T-helper 1 cell (primary cell): ENCODE measurements around the gene VDAC1.
"Not testable (repeated sequence)": the region's sequence is repeated elsewhere in the genome, so short reads cannot be mapped to it uniquely, and the experiment has no call there.

ENCODE experiments used
- DNase-seq, 5 donors: peaks; one replicate each; pipeline ENCODE4 v3.0.0-alpha.2; 2012 to 2020

VDAC1 gene

DNA sequence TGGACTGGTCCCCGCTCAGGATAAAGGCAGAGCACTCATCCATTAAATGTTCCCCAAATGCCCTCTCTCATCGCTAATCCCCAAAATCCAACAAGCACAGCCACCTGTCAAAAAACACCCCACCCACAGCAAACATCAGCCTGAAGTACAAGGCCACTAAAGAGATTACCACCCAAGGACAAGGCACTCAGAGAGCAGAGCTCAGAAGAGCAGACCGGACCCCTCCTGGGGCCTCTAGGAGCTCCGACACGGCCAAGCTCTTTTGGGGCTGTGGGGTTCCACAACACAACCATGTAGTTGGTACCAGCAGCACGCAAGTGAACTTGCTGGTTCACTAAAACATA lies 9.8 kb downstream of the VDAC1 start:
- no peak for DNase-seq

DNA sequence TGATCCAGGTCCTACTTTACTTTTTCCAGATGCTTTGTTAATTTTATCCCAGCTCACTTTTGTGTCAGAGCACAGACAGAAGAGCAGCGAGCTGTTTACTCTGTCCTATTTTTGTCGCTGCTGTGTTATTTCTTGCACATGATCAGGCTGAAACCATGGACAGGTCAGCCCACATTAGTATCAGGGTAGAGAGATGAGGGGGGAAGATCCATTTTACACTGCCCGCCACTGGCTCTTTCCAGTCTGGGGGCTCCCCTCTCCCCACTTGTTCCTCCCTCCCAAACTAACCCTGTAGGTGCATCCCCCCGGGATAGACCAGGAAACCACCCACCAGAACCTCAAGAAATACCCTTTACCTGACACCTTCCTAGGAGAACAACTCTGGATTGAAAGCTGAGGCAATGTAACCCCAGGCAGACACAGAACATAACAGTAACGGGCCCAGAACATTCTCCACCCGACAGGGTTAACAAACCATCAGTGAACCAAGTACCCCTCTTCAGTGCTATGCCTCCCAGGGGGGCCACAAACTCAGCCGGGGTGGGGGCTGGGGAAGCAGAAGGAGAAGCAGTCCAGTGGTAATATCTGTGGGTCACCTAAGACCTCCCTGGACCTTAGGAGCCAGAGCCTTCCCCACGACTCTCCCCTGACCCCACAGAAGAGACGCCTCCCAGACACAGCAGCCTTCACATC lies 10.3 kb downstream of the VDAC1 start:
- DNase-seq, result no peak

DNA sequence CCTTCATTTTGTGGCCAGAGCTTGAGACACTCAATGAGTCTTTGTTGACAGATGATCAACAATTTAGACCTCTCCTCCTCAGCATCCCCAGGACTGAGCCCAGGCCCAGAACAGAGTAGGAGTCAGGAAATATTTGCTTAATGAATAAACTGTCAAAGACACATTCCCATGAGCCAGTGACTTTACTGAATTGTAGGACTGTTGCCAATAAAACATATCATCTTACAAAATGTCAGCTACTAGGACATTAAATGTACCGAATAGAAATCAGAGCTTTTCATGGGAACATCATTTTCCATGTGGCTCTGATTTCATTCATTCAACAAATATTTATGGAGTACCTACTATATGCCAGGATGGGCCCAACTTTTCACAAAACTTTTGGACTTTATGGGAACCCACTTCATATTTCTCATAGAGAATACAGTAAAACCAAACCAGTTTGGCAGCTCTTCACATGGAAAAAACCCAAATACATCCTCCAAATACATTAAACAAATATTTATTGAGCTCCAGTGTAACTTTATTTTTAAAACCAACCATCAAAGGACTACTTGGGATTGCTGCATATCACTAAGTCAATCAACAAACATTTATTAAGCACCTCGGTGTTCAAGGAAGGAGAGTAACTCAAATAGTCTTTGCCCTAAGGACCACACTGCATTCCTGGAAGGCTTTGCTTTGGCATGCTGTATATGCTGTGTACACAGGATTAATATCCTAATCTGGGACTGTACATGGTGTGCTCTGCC lies 11.4 kb downstream of the VDAC1 start:
- DNase-seq, result no peak

DNA sequence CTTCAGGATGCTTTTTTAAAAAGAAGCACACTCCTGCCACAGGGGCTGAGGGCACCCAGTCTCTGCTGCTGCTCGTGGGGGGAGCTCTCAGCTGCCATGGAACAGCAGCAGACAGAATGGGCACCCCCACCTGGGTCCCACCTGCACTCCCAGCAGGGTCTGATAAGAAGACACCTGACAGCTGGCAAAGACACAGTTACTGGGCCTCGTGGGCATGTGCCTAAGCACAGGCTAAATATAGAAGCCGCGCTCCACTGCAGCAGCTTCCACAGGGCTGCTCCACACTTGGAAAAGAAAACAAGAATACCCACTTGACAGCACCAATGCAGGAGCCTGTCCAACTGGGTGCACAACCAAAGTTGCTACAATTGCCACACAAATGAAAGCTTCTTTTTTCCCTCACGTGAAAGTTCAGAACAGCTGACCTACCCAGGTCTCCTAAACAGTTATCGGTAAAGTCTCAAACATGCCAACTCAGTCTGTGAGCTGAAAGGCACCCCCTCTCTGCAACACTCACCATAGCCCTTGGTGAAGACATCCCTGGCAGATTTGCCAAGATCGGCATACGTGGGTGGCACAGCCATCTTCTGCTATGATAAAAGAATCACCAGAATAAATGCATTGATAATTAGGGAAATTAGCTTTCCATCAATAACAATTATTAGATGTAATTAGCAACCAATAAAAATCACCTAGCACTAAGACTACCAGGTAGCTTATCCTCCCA lies 12.2 kb downstream of the VDAC1 start:
- DNase-seq, result no peak

DNA sequence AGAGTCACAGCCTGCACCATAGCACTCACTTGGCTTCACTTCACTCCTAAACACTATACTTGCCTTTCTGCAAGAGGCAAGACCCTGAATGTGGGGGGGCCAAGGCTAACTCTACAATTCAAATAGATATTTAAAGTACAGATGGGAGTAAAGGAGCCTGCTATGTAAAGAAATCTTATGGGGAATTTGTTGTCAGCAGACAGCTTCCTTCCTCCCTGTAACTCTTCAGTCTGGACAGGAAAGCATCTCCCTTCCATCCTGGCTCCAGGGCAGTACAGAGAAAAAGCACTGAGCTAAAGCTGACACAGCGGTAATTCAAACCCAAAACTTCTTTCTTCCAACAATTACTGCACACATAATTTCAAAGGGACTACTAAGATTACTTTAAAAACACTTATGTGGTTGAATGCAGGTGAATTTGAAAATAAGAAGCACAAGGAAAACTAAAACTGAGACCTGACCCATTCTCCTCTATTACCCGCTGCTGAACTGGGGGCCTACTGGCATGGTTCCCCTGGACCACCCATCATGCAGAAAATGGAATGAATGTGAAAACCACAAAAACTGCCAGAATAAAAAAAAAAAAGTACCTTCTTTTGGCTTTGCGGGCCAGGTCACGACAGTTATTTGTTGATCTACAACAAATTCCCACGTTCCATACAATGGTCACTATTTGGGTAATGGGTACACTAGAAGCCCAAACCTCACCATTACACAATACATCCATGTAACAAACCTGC lies 13.4 kb downstream of the VDAC1 start:
- DNase-seq, result no peak

DNA sequence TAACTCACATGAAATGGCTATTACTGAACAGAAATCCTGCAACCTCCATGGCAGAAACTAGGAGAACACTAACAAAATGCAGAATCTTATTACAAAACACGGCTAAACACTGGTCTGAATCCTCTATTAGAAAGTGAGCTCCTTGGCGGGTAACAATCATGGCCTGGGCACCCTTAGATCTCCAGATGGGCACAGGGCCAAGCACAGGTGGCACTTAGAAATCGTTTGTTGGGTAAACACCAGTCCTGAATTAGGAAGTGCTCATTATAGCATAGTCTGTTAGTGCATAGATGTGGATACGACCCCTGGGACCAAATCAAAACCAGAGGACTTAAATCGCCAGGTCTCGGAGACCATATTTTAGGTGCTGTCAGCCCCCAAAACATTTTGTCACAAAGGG lies 14.4 kb downstream of the VDAC1 start:
- no peak for DNase-seq

DNA sequence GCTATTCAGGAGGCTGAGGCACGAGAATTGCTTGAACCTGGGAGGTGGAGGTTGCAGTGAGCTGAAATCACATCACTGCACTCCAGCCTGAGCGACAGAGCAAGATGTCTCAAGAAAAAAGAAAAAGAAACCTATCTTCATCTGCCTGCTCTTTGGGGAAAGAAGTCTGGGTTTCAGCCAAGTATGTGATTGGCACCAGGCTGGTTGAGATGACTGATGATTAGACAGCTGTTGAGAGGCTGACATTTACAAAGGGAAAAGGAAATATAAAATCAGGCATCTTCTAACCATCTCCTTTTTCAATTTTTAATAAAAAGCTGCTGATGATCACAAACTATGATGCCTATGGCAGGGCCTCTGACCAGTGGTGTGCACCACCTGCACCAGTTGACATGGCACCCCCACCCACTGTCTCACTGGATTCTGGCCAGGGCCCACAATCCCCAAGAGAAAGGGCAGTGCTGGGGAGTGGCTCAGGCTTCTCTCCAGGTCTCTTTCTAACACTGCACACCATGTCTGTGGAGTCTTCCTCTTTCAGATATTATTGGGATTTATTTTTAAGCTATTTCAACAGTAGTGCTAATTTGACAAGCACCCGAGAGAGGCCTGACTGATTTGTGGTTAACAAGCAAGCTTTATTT lies 19.1 kb downstream of the VDAC1 start:
- DNase-seq, result no peak

DNA sequence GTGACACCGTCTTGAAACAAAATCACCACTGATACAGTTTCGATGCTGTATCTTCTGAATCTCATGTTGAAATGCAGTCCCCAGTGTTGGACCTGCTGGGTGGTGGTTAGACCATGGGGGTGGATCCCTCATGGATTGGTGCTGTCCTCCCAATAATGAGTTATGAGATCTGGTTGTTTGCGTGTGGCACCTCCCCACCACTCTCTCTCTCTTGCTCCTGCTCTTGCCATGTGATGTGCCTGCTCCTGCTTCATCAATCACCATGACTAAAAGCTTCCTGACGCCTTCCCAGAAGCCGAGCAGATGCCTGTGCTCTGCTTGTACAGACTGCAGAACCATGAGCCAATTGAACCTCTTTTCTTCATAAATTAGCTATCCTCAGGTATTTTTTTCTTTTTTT lies 21.1 kb downstream of the VDAC1 start:
- DNase-seq, result no peak

DNA sequence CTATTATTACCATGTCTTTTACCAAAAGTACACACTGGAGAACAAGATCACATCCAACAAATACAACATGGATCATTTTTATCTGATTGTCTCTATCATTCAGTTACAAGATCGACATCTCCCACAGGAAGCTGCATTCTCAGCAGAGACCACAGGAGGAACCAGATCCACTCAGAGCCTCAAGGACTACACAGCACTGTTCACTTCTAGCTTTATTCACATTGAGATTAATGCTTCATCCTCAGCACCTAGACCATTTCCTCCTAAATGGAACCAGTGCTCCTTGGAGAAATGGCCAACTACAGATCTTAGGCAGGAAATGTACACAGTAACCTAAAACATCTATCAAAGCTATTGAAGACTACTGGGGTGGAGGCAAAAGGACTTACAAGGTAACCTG lies 23.1 kb downstream of the VDAC1 start:
- no peak for DNase-seq

DNA sequence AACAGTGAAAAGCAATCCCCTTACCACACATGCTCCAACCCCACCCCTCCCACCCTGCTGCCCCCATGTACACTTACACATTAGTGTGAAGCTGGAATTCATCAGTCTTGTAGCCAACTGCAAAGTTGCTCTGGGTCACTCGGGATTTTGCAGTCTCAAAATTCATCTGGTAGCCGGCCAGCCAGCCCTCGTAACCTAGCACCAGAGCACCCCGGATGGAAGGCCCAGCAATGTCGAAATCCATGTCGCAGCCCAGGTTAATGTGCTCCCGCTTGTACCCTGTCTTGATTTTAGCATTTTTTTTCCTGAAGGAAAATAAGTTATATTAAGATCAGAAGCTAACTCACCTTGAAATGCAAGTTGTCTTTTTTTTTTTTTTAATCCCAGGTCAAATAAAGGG lies 24.1 kb downstream of the VDAC1 start:
- no peak for DNase-seq

DNA sequence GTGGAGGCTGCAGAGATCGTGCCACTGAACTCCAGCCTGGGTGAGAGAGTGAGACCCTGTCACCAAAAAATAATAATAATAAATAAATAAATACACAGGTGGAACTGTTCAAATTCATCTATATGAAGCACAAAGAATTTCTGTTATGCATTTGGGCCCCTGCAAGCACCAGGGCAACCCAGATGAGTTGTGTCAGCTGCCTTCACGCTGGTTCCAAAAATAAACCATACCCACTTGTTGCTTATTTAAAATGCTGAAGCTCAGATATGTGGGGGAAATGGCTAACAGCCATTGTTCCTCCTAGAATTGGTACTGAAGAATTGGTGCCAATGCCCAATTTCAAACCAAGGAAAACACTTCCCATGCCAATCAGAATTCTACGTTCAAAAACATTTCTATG lies 25.8 kb downstream of the VDAC1 start:
- no peak for DNase-seq

DNA sequence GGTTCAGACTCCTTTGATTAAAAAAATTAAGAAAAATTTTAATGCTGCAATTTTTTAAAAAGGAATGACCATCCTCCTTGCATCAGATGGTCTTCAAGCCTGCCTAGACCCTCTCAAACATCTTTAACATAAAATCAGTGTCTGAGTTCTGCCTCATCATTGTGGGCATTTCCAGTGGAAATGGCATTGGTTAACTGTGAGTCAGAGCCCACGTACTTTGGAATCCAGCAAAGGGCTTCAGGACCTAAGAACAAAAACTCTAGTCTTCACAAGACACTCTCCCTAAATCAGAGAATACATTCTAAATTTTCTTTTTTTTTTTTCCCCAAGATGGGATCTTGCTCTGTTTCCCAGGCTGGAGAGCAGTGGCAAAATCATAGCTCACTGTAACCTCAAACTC lies 26.9 kb downstream of the VDAC1 start:
- no peak for DNase-seq

DNA sequence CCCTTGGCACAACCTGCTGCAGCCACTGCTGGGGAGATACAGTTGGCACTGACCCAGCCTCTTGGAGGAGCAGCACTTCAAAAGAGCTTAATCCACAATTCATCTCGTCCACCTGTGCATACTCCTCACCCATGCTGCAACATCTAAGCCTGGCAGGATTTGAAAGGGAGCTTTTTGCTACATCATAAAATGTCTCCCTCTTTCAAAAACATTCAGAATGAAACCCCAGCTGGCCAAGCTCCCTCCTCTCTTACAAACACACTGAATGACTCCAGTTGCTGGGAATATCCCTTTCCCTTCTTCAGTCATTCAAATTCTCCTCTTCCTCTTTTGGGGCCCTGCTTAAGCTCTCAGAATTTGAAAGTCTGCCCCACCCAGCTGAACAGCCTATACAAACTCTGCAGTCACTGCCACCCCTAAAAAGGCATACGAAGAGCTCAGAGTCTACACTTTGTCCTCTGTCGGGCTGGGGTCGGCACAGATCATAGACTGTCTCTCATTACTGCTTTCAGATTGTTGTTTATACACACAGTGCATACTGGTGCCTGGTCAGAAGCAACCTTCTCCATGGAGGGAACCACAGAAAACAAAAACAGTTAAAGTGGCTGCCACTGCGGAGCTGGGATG lies 27.5 kb downstream of the VDAC1 start:
- no peak for DNase-seq

DNA sequence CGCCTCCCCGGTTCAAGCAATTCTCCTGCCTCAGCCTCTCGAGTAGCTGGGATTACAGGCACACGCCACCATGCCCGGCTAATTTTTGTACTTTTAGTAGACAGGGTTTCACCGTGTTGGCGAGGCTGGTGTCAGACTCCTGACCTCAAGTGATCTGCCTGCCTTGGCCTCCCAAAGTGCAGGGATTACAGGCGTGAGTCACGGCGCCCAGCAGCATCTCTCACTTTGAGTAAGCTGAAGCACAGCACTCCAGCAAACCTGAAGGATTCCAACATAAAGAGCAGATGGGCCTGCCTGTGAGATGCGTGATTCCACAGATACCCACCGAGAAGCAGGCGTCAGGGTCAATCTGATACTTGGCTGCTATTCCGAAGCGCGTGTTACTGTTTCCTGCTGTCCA lies 29.2 kb downstream of the VDAC1 start:
- DNase-seq, result not testable (repeated sequence)

DNA sequence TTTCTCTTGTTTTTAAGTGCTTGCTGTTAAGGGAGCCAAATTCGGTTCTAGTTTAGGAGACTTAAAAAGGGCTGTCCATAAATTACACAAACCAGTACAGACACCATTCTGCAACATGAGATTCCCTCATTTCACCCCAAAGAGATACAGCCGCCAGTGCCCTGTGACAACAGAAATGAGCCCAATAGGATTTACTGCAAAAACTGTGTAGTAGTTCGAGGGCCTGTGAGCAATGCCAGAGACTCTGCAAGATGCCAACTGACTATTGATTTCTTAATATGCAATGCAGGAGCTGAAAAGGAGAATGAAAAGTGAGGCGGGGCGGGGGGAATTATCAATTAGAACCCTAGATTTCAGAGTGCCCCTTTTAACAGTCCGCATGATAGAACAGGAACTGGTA lies 30.6 kb downstream of the VDAC1 start:
- no peak for DNase-seq

DNA sequence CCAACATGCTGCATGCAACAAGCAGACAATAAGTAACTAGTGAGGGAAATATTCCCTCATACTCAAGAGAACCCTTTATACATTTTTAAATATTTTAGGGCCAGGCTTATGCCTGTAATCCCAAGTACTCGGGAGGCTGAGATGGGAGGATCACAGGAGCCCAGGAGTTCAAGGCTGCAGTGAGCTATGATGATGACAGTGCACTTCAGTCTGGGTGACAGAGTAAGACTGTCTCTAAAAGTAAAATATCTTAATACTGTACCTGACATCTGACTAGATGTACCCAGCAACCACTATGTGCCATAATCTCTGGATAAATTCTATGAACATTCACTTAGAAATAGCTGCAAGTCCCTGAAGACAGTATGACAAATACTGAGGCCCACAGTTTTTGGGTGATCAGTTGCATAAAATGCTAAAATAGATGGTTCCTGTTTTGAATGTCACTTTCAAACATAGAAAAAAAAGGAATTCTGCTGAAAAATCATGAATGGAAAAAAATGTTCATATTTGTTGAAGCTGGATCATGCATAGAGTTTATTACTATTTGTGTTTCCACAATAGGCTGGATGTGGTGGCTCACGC lies 34.4 kb downstream of the VDAC1 start:
- DNase-seq, result no peak

DNA sequence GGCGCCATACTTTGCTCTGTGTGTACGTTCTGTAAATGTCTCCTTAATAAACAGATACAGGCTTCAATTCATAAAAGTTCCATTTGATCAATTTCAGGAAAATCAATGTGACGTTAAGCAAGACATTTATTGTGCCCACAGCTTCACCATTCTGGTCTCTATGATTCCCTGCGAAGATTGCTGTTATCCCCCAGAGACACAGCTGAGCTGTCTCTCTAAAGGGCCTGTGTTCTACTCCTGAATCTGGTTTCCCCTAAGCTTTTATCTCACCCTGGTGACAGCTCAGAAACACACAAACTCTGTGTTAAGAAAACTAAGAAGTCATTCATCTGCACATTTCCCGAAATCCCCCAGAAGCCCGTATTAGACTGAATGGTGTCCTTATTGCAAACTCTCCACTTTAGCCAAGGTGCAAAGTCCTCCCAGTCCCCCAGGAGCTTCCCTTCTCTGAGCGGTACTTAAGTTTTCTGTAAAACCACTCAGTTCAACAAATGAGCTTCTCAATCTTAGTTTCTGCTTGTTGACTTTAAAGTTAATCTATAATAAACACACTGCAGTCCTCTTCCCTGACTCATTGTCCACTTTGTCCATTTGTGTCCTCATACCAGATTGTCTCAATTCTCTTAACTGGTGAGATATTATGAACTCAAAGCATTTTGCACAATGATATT lies 35.0 kb downstream of the VDAC1 start:
- no peak for DNase-seq

DNA sequence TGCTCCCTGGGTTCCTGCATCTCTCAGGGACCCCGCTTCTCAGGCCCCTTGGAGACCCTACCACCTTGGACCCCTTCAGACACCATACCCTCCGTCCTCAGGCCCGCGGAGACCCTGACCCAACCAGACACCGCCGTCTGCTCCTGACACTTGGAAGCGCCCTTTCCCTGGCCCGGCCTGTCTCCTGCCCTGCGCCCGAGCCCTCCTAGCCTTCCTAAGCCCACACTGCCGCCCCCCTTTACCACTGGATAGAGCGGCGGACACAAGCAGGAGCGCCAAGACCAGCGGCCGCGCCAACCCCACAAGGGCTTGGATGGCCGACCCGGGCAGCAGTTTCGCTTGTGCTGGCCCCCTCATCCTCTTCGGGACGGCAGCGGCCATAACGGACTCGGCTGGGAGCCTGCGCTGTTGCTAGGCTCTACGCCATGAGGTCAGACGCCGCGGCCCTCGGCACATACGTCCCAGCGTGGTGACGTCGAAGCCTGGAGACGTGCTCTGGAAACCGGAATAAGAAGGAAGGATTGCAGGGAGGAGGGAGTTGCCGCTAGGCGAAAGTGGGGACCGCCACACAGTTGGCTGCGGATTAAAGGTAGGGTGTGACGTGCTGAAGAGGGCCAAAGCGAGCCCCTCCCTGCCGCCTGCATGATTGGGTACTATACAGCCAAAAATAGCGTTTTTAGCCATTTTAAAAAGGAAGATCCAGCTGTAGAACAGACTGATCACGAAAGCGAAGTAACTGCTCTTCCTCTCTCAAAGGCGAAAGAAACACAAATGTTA lies 36.4 kb downstream of the VDAC1 start, which contains the start of gene C5orf15:
Gene C5orf15 (minus strand): TSS at position 422 of the 777 bp plus-strand sequence. CDS start 41 bp downstream, at position 381.
- peak; percentile 78 to 95 (median 87) for DNase-seq

DNA sequence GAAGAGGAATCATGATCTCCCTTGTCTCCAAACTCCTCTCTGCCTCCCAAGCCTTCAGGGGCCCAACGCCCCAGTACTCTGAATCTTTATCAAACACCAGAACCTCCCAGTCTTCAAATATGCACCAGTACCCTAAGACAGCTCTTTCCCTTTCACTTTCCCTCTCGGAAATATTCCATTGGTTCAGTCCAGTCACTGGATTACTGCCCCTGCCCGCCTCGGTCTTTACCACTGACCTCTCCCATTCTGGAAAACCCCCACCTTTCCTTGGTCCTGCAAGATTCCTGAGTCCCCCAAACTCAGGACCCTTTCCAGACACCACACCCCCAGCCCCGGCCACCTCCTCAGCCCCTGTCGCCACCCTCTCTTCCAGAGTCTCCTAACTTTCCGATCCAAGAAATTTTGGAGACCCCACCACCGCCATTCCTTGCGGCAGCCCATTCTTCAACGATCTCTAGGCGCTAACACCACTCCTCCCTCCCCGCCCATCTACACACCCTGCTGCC lies 37.0 kb downstream of the VDAC1 start:
- peak in 3 of 5 donors; percentile 2 to 8 (median 2) for DNase-seq

DNA sequence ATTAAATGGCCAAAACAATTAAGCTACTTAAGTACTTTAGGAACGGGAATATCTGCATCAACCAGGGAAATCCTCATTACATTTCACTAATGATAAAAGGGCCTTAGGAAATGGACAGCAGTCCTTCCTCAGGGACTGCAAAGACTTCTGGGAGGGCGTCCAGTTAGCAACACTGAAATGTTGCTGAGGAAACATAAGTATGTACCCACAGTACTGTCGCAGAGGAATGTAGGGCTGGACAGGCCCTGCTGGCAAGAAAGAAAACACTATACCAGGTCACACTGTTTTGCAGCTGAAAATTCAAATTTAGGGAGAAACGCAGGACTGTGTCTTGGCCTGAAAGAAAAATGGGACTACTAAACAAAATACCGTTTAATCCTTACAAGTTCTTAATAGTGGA lies 37.7 kb downstream of the VDAC1 start:
- no peak for DNase-seq
